CD4-positive, alpha-beta T cell treated with Interleukin-10 for 1 hour (primary cell): ENCODE measurements around the gene NTMT1.
"Not testable (repeated sequence)": the region's sequence is repeated elsewhere in the genome, so short reads cannot be mapped to it uniquely, and the experiment has no call there.

Experiments
- DNase-seq: peaks from one replicate; pipeline ENCODE4 v3.0.0-alpha.2; 2020

NTMT1 gene

GRCh38 chr9:129615407-129616285 lies 10.3 kb upstream of the NTMT1 start:
- no peak for DNase-seq

DNA sequence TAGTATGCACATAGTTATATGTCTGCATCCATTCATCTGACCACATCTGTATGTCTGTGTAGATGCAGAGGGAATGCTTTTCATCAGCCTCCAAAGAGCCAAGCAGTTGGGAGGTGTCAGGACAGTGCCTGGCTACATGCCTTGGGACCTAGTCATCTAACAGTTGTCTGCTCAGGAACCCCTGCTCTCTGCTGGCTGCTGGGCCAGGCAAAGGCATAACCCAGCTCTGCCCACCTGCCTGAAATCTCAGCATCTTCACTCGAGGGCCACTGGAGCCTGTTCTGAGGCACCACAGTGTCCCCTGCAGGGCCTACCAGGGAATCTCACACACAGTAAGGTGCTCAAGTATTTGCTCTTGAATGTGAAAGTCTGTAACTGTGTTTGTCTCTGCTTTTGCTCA lies 8.8 kb upstream of the NTMT1 start:
- no peak for DNase-seq

DNA sequence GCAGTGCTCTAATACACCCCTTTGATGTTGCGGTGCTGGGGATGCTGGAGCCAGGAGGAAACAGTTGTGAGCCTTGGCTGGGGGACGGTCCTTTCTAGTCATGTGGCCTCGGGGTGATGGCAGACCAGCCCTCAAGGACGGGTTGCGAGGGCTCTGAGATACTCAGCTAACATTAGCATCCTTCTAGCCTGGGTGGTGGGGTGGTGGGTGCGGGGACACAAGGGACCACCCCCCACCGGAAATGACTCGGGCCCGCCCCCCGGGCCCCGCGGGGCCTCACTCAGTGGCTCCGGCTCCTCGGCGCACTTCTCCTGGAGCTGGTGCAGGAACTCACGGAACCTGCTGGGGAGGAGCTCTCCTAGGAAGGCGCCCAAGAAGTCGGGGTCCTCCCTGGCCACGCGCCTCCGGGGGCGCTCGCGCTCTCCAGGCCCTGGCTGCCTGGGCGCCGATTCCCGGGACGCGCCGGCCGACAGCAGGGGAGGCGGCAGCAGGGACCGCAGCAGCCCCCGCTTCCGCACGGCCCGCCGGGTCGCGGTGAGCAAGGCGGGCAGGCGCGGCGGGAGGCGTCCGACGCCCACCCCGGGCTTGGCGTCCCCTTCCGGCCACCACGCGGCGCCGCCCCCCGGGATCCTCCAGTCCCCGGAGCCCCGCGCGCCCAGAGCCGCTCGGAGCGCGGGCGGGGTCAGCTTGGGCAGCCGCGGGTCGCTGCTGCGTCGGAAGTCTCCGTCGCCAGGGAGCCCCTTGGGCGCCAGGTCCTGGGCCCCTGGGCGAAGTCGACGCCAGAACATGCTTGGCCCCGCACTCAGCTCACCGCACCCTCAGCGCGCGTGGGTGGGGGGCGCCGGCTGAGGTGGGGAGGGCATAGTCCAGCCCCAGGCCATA lies 5.9 kb upstream of the NTMT1 start:
- DNase-seq, result no peak

DNA sequence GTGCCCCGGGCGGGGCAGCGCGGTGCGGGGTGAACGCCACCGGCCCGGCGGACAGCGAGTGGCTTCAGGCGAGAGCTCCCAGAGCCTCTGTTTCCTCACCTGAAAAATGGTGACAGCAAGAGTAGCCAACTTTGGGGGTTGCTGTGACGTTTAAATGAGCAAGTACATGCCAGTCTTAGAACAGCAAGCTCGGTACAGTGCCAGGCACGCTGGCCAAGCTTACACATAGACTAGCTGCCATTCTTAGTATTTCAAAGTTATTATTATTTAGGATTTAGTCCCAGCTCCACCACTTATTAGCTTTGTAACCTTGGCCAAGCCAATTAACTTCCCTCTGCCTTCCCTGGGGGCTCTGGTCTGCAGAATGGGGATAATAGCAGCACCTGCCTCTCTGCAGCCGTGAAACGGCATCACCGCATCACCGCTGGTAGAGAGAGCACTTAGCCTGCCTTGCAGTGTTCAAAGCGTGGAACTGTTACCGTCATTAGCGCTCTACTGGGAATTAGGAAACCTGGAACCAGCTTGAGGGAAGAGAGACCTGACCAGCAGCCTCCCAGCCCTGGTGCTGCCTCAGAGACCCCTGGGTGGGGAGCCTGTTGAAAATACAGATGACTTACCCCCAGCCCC lies 5.2 kb upstream of the NTMT1 start, which contains the start of gene C9orf50:
TSS of gene C9orf50 (minus strand) at position 433 of the 627 bp plus-strand sequence. CDS start 527 bp downstream, outside the sequence.
- no peak for DNase-seq

GRCh38 chr9:129623331-129623730 lies 2.6 kb upstream of the NTMT1 start:
- no peak for DNase-seq

DNA sequence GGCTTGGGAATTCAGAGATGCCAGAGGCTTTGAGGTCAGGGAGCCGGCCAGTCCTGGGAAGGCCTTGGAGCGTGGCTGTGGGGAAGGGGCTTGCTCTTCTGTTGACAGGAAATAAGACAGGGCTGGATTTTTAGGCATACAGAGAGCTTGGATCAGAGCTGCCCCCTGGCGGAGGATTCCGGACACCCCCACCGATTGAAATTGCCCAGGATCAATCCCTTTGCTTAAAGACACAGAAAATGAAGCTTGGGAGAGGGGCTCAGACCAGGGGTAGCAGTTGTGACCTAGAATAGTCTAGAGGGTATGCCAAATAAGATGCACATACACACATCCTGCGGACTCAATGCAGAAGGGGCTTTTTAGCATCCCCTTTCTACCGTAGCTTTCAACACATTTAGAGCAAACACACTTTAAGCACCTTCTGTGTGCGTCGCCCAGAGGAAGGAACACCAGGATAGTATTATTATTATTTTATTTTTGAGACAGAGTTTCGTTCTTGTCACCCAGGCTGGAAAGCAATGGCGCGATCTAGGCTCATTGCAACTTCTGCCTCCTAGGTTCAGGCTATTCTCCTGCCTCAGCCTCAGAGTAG lies 1.7 kb upstream of the NTMT1 start:
- peak; percentile 76 for DNase-seq

GRCh38 chr9:129624947-129625346 lies 1.0 kb upstream of the NTMT1 start:
- peak; percentile 47 for DNase-seq

DNA sequence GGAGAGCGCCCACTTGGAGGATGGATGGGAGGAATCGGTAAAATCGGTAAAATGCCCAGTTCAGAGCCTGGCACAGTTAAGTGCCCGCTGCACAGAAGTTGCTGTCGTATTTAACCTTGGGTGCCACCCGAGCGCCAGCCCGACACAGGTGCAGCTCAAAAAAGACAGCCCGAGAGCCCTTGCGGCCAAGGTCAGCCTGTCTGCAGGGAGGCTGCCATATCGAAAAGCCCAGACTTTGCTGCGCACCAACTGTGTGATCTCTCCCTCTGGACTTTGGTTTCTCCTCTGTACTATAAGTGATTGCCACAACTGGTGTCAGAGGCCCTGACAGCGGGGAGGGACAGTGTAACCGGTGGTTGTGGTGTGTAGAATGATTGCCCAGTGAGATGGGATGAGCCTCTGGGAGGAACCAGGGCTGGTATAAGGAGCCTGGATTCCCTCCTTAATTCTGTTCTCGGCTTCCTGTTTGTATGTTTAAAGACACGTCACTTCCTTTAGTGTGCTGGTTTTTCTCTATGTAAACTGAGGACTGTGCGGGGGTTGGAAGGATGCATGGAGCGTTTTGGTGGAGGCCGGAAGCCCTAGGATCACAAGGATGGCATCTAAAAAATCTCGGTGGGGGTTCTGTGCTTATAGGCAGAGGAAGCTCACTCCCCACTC lies 792 bp downstream of the NTMT1 start:
- peak; percentile 45 for DNase-seq

DNA sequence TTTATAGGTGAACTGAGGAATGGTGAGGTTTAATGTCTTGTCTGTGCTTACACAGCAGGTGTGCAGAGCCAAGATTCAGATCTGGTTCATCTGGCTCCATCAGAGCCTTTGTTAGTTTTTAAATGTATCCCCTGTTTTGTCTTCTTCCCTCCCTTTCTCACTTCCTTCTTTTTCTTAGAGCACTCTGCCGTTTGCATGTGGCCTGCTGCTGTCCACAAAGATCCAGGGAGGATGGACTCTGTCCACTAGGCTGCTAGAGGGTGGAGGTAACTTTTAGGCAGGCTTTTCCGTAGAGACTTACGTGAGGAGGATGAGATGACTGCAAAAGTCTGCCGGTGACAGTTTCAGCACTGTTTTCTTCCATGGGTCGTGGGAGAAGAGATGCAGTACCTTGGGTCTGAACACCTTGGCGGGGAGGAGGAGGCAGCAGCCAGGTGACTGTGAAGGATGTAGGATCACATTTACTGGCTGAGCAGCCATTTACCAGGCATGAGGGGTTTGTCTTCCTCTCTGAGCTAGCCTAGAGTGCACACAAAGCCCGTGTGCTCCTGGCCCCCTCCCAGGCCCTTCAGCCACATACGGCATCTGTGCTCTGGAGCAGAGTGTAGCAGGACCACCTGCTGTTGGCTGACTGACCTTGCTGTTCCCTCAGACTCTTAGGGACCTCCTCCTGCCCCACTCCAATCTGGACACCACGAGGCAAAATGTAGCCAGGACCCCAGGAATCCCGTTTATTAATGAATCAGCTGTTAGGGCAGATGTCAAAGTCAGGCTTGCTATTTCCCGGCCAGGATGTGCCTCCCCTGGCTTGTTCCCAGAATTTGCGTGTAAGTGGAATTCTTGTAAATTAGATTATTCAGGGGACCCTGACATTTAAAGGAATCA lies 1.8 kb downstream of the NTMT1 start:
- DNase-seq, result no peak

DNA sequence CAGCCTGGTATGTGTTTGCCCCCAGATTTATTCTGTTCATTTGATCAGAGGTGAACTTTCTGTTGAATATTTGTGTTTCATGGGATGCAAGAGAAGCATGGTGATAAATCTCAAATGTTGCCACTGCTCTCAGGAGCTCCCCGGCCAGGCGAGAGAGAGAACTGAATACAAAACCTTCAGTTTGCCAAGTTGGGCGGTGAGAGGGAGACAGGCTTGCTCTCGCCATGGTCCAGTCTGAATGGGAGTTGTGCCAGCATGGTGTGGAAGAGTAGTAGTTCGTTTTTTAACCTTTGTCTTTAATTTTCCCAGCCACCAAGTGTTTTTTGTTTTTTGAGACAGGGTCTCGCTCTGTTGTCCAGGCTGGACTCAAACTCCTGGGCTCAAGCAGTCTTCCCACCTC lies 2.7 kb downstream of the NTMT1 start:
- no peak for DNase-seq

DNA sequence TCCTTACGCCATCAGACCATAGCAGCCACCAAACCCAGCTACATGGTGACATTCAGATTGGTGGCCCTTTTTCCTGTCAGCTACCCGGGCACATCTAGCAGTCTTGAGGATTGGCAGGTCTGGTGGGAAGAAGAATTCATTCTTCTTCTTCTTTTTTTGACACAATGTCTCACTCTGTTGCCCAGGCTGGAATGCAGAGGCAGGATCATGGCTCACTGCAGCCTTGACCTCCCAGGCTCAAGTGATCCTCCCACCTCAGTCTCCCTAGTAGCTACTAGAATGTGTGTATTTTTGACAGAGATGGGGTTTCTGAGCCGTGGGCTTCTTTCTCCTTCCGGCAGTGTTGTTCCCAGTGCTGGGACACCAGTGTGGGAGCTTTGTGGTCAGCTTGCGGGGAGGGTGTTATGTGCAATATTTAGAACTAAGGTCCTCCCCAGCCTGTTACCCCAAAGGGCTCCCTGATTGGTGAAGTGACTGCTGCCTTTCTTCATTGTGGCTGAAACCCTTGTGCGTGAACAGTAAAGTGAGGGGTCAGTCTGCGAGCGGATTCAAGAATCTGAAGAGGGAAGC lies 3.4 kb downstream of the NTMT1 start:
- no peak for DNase-seq

- DNase-seq, result no peak
Measured at GRCh38 chr9:129630967-129631673, 5.2 kb downstream of the NTMT1 start.

DNA sequence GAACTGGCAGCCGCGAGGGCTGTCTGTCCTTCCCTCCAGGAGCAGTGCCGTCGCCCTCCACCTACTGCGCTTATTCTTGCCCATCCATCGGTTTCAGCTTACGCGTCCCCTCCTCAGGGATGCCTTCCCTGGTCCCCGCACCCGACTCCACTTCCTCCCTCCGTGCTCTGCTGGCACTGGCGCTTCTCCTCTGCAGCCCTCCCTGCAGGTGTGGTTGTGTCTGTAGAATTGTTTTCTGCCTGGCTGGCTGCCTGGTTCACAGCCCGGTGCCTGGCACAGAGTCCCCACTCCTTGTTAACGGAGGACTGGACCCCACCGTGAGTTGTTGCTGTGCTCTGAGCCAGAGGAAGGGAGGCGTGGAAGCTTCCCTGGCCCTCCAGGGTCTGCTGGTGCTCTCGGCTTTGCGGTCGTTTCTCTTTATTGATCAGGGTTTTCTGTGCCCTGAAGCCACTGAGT lies 5.7 kb downstream of the NTMT1 start:
- no peak for DNase-seq

- DNase-seq, result no peak
Measured at GRCh38 chr9:129632460-129632859, 6.5 kb downstream of the NTMT1 start.

DNA sequence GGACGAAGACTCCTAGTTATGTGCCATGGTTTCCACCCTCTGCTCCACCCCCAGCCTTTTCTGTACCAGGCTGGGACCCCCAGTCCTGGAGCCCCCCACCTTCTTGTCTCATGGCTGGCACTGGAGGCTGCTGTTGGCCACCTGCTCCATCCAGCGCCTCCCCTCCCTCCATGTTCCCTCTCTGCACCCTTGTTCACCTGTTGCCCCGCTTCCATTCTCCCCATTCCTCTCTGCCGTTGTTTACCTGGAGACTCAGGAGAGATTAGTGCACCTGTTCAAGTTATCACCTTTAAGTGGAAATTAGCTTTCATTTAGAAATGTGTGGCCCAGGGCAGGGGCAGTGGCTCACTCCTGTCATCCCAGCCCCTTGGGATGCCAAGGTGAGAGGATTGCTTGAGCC lies 7.2 kb downstream of the NTMT1 start:
- no peak for DNase-seq

DNA sequence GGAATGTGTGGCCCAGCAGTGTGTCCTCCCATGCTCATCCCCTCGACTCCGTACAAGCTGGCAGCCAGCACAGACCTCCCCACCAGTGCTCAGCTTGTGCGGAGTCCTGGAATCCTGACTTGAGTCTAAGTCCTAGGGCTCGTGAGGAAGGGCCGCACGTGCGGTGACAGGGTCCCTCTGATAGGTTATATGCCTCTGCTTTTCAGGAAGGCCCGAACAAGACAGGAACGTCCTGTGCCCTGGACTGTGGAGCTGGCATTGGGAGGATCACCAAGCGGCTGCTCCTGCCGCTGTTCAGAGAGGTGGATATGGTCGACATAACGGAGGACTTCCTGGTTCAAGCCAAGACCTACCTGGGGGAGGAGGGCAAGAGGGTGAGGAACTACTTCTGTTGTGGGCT lies 7.9 kb downstream of the NTMT1 start:
- no peak for DNase-seq

- DNase-seq, result no peak
Measured at GRCh38 chr9:129635099-129636065, 9.4 kb downstream of the NTMT1 start.

GRCh38 chr9:129636343-129636742 lies 10.4 kb downstream of the NTMT1 start:
- not testable (repeated sequence) for DNase-seq

GRCh38 chr9:129637102-129637501 lies 11.1 kb downstream of the NTMT1 start:
- DNase-seq, result no peak
